GM23338 (cell line): ENCODE results near the gene FNIP2. TPM values are rescaled to one million over a fixed set of nuclear protein-coding genes. Genes with fewer than 3 reads are reported as not detected.
"Not testable (repeated sequence)": the region's sequence is repeated elsewhere in the genome, so short reads cannot be mapped to it uniquely, and the experiment has no call there.

Source experiments
- ATAC-seq: fragments of 200-7000 bp; cut with Tn5 transposase; 3 replicates; pipeline ENCODE4 v1.9.1; 2020
- DNase-seq: peaks from one replicate; pipeline ENCODE4 v3.0.0-alpha.2; 2015; ENCODE audit warnings: low spot score
- H2AFZ ChIP-seq: fragments of 200-600 bp; sonication (generic); 2 replicates; pipeline ENCODE4 v1.8.0; 2016; ENCODE audit warnings: antibody characterized with exemption, mild to moderate bottlenecking, moderate library complexity
- H3F3A ChIP-seq: fragments of 200-600 bp; sonication (generic); replicated peaks from 2 replicates; pipeline ENCODE4 v1.8.0; 2017; ENCODE audit warnings: antibody characterized with exemption, mixed run types, low read depth
- H3K27ac ChIP-seq: fragments of 200-600 bp; sonication (generic); 2 replicates; pipeline ENCODE4 v1.6.1; 2016; ENCODE audit warnings: low read depth
- H3K27me3 ChIP-seq: fragments of 200-600 bp; sonication (generic); 2 replicates; pipeline ENCODE4 v1.8.0; 2016; ENCODE audit warnings: mild to moderate bottlenecking, mixed run types, moderate library complexity; ENCODE audit not compliant: insufficient read depth
- H3K36me3 ChIP-seq: fragments of 200-600 bp; sonication (generic); 2 replicates; pipeline ENCODE4 v1.8.0; 2016; ENCODE audit warnings: mild to moderate bottlenecking; ENCODE audit not compliant: insufficient read depth
- H3K4me1 ChIP-seq: fragments of 200-600 bp; sonication (generic); 2 replicates; pipeline ENCODE4 v1.8.0; 2016; ENCODE audit warnings: mild to moderate bottlenecking, moderate library complexity; ENCODE audit not compliant: insufficient read depth
- H3K4me2 ChIP-seq: fragments of 200-600 bp; sonication (generic); 2 replicates; pipeline ENCODE4 v1.7.1; 2017; ENCODE audit warnings: mixed run types
- H3K4me3 ChIP-seq: fragments of 200-600 bp; sonication (generic); 2 replicates; pipeline ENCODE4 v1.6.1; 2016; ENCODE audit warnings: mixed run types
- H3K79me2 ChIP-seq: fragments of 200-600 bp; sonication (generic); replicated peaks from 2 replicates; pipeline ENCODE4 v1.8.0; 2017; ENCODE audit warnings: mild to moderate bottlenecking; ENCODE audit not compliant: insufficient read depth
- H3K9me2 ChIP-seq: fragments of 200-600 bp; sonication (generic); 2 replicates; pipeline ENCODE4 v1.8.0; 2017; ENCODE audit not compliant: insufficient read depth
- H4K20me1 ChIP-seq: fragments of 200-600 bp; sonication (generic); replicated peaks from 2 replicates; pipeline ENCODE4 v1.8.0; 2017; ENCODE audit warnings: mild to moderate bottlenecking; ENCODE audit not compliant: insufficient read depth
- H3K27ac Mint-ChIP-seq: 2 replicates; pipeline ENCODE4 v1.8.0; 2020; ENCODE audit warnings: inconsistent platforms, mild to moderate bottlenecking, moderate library complexity, mixed read lengths
- H3K27me3 Mint-ChIP-seq: 3 replicates; pipeline ENCODE4 v1.8.0; 2022; ENCODE audit warnings: low read depth, mild to moderate bottlenecking, moderate library complexity, mixed read lengths, inconsistent platforms; ENCODE audit not compliant: insufficient read depth, poor library complexity
- H3K36me3 Mint-ChIP-seq: 3 replicates; pipeline ENCODE4 v1.8.0; 2021; ENCODE audit warnings: low read depth, mild to moderate bottlenecking, inconsistent platforms, moderate library complexity, mixed read lengths
- H3K4me1 Mint-ChIP-seq: 3 replicates; pipeline ENCODE4 v1.8.0; 2020; ENCODE audit warnings: mild to moderate bottlenecking, inconsistent platforms, mixed read lengths
- H3K4me3 Mint-ChIP-seq: 3 replicates; pipeline ENCODE4 v1.8.0; 2021; ENCODE audit warnings: moderate library complexity, mild to moderate bottlenecking, inconsistent platforms, mixed read lengths
- H3K9me3 Mint-ChIP-seq: 3 replicates; pipeline ENCODE4 v1.8.0; 2020; ENCODE audit warnings: moderate library complexity, mild to moderate bottlenecking, inconsistent platforms, mixed read lengths
- EZH2 ChIP-seq: fragments of 200-600 bp; sonication (generic); IDR thresholded peaks from one replicate; pipeline ENCODE4 v1.8.0; 2017; ENCODE audit warnings: antibody characterized with exemption, mild to moderate bottlenecking, low read depth; ENCODE audit not compliant: unreplicated experiment
- JUNB ChIP-seq: IDR thresholded peaks from one replicate; pipeline ENCODE4 v1.6.1; 2016; ENCODE audit warnings: antibody characterized with exemption; ENCODE audit not compliant: unreplicated experiment
- ZNF462 ChIP-seq: fragments of 250-450 bp; sonication (Bioruptor Pico); IDR thresholded peaks from 2 replicates; pipeline ENCODE4 v1.5.0; 2020; ENCODE audit warnings: mild to moderate bottlenecking, moderate library complexity
- polyA plus RNA-seq: library from polyadenylated mRNA; unstranded; fragments of >200 nt; fragmentation: Nextera tagmentation; extraction: Ambion mirVana; gene quantifications from 2 replicates; pipeline ENCODE4 v1.2.1, GENCODE V29; 2016
- total RNA-seq: library from RNA; depleted of rRNA; stranded (reverse); fragments of >200 nt; shearing (Covaris generic); gene quantifications from 2 replicates; pipeline ENCODE4 v1.2.3, GENCODE V29; 2014

The FNIP2 gene
- total and polyA plus RNA-seq, 2 experiments from 2014 or later: 2.7 to 17.2 TPM

GRCh38 chr4:158915683-158916241 lies 146.9 kb downstream of the FNIP2 start (continued):
- TF ChIP-seq ZNF462 (CRISPR knock-in tag) (no peak), JUNB (no peak), EZH2 (no peak)

- H3K4me1 ChIP-seq, H3K27ac ChIP-seq, H2AFZ ChIP-seq, H3K4me2 ChIP-seq, H3F3A ChIP-seq, H3K4me3 Mint-ChIP-seq, H3K27me3 Mint-ChIP-seq, H3K27ac Mint-ChIP-seq, H3K9me2 ChIP-seq, H3K36me3 ChIP-seq, H3K27me3 ChIP-seq, DNase-seq, H4K20me1 ChIP-seq, H3K79me2 ChIP-seq, H3K4me3 ChIP-seq, ATAC-seq, H3K4me1 Mint-ChIP-seq: not testable (repeated sequence)
- peaks cover 19% of the 10 kb centered on the region for H3K9me3 Mint-ChIP-seq
- H3K36me3 Mint-ChIP-seq: peaks cover 15% of the 10 kb centered on the region
These were observed 151.7 kb downstream of the FNIP2 start for GRCh38 chr4:158920452-158920996.

- not testable (repeated sequence) for H3K36me3 Mint-ChIP-seq, H3K27ac ChIP-seq
- H3K9me3 Mint-ChIP-seq: peaks cover 11% of the 10 kb centered on the region
These were observed 158.9 kb downstream of the FNIP2 start for GRCh38 chr4:158927774-158928173.

More at GRCh38 chr4:158927774-158928173, 158.9 kb downstream of the FNIP2 start:
- H3K4me3 ChIP-seq, H3K4me1 ChIP-seq, H3K27me3 Mint-ChIP-seq, H2AFZ ChIP-seq, H3K4me1 Mint-ChIP-seq, H3K4me2 ChIP-seq, H3F3A ChIP-seq, H3K27ac Mint-ChIP-seq, H3K27me3 ChIP-seq, DNase-seq, ATAC-seq, H3K36me3 ChIP-seq, H3K4me3 Mint-ChIP-seq, H3K9me2 ChIP-seq, H3K79me2 ChIP-seq, H4K20me1 ChIP-seq: not testable (repeated sequence)
